DMS114 treated with DMSO at 0.1 percent for 48 hours (cell line): ENCODE measurements around the gene TIMM17B.
A peak's percentile ranks its signal among the peaks of the same experiment; 100 is the strongest.
"Not testable (repeated sequence)": the region's sequence is repeated elsewhere in the genome, so short reads cannot be mapped to it uniquely, and the experiment has no call there.

ENCODE experiments used
- DNase-seq: peaks from one replicate; lab custom pipeline; 2025; ENCODE audit not compliant: unreplicated experiment; lab: John Stamatoyannopoulos, UW

TIMM17B gene

DNA sequence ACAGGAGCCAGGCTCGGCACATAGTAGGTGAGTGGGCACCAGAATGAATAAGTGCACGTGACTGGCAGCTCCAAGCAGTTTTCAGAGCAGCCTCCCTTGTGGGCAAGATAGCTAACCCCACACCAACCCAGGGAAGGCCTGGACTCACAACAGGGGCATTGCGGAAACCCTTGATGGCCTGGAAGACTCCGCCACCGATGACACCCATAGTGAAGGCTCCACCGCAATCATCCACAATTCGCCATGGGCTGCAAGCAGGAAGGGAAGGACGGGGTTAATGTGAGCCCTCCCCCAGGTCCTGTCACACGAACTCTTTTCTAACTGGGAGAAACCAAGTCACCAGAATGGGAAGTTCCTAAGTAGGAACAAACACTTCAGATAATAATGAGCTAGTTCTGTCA, 957 bp downstream of the TIMM17B start:
- no peak for DNase-seq

DNA sequence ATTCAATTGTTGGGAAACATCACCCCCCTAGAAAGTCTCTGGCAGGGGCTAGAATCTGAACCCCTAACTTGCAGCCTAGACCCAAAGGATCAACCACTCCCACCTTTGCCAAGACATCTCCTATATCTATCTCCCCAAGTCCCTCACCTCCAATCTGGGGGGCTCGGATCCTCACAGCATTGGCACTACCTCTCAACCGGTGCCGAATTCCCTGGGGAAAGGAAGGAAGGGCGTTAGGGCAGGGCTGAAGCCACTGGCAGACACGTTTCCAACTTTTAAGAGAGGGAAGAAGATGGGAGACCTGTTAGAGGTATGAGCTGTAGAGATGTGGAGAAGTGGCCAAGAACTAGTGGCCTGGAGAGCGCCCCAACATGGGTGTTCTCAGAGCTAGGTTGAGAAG, 2.7 kb downstream of the TIMM17B start:
- no peak for DNase-seq

DNA sequence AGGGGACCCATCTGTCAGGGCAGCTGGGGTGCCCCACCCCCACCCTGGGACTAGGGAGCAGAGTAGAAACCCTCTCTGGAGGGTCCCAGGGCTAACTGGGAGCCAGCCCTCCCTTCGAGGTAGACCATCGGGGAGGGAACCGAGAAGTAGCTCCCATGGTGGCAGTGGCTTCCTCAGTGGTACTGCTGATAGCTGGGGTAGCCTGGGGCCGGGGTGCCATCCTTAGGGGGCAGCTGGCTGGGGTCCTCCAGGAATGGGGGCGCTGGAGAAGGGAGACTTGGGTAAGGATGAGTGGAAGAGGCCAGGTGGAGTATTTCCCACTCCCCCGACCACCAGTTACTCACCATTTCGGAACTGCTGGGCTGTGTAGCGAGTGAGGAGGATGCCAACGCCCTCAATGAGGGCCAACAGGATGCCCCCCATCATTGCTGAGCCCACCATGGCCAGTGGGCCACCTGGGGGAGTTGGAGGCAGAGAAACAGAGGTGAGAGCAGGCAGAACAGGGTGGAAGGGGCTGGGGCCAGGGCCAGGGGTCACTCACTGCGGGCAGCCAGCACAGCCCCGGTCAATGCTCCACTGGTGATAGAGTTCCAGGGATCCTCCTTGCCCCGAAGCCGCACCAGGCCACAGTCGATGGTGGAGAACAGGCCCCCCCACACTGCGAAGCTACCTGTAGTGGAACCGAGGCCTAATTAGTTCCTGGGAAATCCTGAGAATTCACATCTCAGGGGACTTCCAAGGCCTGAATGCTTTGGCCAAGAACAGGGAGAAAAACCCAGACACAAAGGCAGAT, 3.8 kb downstream of the TIMM17B start:
- no peak for DNase-seq

DNA sequence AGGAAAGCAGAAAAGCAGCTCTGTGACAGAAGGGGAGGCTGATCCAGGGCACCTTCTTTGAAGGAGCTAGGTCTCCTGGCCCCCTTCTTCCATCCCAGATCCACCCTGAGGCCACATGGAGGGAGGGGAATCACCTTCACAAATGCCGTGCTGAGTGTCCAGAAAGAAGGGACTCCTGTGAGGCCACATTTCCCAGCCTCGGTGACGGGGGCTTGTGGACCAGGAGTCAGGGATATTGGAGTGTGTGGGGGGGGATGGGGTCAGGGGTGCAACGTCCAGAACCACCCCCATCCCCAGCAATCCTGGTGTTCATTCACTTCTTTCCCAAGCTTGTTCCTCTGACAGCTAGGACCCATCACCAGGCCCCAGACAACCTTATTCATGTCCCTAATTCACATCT, 4.7 kb downstream of the TIMM17B start:
- no peak for DNase-seq

DNA sequence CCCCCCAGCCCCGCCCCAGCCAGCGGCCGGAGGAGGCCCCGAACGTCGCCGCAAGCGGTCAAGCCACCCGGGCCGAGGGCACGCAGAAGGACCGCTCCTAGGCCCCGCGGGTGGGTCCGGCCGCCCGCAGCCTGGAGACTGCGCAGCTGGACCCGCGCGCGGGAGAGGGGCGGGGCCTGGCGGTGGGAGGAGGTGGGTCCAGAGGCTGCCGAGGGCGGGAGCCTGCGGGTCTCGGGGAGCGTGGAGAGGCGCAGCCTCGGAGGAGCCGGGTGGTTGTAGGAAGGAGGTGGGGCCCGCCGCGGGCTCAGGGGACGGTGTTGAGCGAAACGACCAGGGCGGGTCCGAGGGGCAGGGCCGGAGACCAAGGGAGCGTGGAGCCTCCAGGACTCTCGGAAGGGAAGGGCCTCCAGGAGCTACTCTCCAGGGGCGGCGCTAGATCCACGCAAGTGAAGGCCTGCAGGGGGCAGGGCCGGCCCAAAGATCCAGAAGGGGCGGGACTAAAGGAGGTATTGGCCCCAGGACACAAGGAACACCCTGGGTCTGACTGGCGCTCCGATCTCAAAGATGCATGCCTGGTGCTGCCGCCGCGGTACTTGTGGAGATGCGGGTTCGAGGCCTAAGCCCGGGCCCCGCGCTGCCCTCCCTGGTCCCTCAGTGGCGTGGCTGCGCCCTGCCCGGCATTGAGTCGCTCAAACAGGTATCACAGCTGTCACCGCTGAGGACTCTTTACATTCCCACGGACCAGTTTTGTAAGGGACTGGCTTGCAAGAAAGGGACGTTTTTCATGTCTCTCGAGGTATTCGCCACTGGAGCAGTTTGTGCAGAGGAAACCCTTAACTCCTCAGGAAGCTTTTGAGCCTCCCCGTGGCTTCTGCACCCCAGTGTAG, 5.9 kb downstream of the TIMM17B start:
- peak; percentile 69 for DNase-seq

DNA sequence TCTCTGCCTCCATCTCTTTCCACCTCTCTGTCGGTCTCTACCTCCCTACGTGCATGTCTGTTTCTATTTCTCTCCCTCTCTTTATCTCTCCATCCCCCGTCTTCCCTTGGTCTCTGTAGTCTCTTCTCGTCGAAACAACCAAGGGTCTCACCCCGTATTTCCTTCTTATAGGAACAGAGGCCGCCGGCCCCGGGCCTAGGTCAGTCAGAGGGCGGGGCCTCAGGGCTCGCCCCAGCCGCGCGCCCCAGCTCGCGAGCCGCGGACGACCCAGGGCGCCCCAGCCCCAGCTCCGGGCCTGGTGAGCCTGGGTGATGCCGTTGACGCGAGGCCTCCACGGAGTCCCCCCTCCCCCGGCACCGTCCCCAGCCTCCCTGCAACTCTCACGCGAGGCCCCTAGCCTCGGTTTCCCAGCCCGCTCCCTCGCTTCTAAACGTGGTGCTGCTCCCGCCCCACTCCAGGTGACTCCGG, 6.6 kb downstream of the TIMM17B start:
- no peak for DNase-seq

DNA sequence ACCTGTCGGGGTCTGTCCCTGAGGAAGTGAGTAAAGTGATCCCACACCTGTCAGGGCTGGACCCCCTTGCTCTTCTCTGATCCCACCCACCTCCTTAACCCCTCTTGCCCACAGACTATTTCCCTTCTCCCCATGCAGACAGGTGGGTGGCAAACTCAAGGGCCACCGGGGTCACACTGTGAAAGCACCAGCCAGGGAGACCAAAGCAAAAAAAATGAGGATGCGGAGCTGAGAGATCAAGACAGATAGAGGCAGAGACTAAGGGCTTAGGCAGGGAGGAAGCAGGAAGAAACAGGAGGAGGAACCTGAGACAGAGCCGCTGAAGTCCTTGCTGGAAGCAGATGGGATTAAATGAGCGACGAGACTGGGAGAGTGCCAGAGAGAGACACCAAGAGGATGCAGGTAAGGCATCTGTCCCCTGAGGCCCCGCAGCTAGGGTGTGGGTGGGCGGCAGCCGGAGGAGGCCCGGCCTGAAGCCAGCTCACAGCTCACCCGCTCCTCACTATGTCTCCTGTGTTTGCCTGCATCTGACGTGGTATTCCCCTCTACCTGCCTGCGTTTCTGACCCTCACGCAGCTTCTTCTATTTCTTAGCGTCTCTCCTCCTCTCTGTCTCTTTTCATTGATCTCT, 7.2 kb downstream of the TIMM17B start:
- DNase-seq: no peak

DNA sequence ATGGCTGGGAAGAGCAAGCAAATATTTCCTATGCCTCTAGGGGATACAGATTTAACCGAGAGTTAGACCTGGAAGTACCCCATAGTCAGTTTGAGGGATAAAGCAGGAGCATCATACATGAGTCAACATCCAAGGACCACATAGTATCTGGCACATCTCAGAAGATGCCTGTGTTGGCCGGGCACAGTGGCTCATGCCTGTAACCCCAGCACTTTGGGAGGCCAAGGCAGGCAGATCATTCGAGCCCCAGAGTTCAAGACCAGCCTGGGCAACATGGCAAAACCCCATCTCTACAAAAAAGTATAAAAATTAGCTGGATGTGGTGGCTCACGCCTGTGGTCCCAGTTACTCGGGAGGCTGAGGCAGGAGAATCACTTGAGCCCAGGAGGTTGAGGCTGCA, 11.0 kb downstream of the TIMM17B start:
- DNase-seq: not testable (repeated sequence)

DNA sequence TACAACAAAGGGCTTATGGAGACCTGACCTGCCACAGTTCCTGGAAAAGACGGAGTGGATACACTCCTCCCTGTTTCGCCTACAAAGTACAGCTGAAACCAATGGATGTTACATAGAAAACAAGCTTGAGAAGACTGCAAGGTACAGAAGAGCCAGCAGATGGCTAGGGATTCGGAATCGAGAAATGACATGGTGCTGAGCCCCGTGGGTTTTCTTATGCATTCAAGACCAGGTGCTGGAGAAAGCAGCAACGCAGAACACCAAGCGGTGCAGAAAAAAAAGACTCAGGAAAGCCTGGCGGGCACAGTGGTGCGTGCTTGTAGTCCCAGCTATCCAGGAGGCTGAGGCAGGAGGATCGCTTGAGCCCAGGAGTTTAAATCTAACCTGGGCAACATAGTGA, 13.8 kb downstream of the TIMM17B start:
- no peak for DNase-seq

DNA sequence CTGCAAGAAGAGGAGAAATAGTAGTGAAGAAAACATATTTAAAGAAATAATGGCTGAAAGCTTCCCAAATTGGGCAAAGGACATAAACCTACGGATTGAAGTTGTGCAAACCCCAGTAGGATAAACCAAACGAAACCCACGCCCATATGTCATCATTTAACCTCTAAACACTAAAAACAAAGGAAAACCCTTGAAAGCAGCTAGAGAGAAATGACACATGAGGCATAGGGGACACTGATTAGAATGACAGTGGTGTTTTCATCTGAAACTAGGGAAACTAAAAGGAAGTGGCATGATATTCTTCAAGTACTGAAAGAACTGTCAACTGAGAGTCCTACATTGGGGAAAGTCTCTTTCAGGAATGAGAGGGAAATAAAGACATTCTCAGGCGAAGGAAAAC, 20.6 kb downstream of the TIMM17B start:
- DNase-seq: not testable (repeated sequence)

DNA sequence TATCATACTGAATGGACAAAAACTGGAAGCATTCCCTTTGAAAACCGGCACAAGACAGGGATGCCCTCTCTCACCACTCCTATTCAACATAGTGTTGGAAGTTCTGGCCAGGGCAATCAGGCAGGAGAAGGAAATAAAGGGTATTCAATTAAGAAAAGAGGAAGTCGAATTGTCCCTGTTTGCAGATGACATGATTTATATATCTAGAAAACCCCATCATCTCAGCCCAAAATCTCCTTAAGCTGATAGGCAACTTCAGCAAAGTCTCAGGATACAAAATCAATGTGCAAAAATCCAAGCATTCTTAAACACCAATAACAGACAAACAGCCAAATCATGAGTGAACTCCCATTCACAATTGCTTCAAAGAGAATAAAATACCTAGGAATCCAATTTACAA, 25.6 kb downstream of the TIMM17B start:
- DNase-seq: not testable (repeated sequence)

DNA sequence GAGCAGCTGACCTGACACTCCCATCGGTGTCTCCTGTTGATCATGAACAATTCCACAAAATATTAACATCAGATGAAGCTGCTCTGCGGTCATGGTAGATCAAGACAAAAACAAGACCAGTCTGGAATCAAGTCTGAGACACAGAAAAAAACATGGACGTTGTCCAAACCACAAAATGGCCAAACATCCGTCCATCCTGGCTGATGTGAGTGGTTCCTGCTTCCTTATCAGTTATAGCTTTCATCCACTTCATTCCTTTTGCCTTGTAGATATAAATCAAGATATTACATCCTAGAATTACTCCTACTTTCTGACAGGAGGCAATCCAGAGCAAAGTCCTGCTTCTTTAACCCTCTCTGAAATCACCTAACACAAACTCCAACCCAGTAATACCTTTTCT, 33.4 kb downstream of the TIMM17B start:
- no peak for DNase-seq

DNA sequence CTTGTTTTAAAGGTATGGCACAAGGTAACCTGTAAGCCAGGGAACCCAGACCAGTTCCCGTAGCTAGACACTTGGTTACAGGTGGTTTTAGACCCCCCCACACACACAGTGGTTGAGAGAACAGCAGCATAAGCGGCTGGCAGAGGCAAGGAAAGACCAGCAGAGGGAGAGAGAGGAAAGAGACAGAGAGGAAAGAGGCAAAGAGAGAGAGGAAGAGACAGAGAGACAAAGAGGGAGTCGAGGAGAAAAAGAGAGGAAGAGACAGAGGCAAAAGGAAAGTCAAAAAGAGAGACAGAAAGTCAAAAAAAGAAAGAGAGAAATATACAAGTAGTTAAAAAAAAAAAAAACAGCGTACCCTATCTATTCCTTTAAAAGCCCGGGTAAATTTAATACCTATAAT, 42.7 kb downstream of the TIMM17B start:
- DNase-seq: peak; percentile 41

DNA sequence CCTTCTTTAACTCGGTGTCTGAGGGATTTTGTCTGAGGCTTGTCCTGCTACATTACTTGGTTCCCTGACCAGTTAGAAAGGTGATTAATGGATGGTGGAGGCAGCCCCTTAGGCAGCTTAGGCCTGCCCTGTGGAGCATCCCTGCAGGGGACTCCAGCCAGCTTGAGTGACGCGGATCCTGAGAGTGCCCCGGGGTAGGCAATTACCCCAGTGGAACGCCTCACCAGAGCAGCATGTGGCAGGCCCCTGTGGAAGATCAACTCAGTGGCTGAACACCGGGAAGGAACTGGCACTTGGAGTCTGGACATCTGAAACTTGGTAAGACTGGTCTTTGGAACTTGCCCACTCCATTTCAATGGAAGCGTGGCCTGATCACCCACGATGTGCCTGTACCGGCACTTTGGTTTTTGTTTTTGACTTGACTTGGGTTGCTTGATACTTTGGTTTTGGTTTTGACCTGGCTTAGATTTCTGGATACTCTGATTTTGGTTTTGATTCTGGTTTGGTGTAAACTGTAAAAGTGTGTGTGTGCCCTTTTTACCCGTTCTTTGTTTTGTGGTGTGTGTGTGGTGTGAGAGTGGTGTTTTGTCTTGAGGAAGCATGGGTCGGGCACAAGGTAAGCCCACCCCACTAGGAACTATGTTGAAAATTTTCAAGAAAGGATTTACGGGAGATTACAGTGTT, 43.3 kb downstream of the TIMM17B start:
- DNase-seq: not testable (repeated sequence)

DNA sequence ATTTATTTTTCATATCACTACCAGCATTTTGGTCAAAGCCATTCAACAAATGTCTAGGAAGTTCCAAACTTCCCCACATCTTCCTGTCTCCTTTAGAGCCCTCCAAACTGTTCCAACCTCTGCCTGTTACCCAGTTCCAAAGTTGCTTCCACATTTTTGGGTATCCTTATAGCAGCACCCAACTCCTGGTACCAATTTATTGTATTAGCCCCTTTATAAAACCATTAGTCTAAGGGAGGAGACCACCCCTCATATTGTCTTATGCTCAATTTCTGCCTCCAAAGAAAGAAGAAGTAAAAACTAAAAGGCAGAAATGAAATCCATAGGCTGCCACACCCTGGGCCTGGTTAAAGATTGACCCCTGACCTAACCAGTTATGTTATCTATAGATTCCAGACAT, 44.1 kb downstream of the TIMM17B start:
- not testable (repeated sequence) for DNase-seq

DNA sequence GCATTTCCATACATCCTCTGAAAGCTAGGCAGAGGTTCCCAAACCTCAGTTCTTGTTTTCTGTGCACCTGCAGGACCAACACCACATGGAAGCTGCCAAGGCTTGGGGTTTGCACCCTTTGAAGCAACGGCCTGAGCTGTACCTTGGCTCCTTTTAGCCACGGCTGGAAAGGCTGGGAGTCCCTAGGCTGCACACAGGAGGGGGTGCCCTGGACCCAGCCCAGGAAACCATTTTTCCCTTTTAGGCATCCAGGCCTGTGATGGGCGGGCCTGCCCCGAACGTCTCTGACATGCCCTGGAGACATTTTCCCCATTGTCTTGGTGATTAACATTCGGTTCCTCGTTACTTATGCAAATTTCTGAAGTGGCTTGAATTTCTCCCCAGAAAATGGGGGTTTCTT, 44.7 kb downstream of the TIMM17B start:
- no peak for DNase-seq

DNA sequence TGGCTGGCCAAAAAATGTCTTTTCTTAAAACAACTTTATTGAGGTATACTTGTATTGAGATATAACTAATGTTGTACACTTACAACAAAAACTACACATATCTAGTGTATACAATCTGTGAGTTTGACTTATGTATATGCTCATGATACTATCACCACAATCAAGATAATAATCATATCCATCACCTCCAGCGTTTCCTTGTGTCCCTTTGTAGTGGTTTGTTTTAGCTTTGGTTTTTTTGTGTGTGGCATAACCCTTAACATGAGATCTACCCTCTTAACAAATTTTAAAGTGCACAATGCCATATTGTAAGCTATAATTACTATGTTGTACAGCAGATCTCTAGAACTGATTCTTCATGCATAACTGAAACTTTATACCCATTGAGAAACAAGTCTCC, 48.7 kb downstream of the TIMM17B start:
- no peak for DNase-seq
